Loucy (cell line): Measurements from ENCODE around the gene USP5.

ENCODE experiments used
- EZH2phosphoT487 ChIP-seq: fragments of 200-600 bp; IDR thresholded peaks from 2 replicates; pipeline ENCODE4 v1.6.1; 2018; ENCODE audit warnings: antibody characterized with exemption, mild to moderate bottlenecking, moderate library complexity, borderline replicate concordance
- TF ChIP-seq, protein P1 (sequence below): fragments of 200-600 bp; sonication (generic); conservative IDR thresholded peaks from 2 replicates; pipeline ENCODE4 v1.5.1; 2014; ENCODE audit warnings: mild to moderate bottlenecking, antibody characterized with exemption, low read length

DNA sequence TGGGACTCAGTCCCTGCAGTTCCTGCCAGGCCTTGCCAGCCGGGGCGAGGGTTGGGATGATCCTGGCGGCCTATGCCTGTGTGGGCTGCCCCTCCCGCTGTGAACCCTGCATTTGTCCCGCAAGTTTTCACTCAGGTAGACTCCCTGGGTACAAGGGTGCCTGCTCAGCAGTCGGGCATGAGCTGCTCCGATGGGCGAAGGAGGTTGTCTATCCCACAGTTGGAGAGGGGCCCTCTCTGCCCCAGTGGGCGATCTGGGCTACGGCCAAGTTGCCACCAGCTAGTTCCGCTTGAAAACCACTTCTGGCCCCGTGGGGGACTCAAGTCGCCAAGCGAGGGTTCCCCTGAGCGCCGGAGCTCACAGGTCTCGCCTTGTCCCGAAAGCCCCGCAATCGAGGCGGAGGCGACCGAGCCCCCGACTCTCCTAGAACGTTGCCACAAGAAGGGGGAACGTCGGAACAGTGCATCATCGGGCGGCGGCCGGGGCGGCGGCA is 15.0 kb downstream of the USP5 start:
- TF ChIP-seq, protein P1, sequence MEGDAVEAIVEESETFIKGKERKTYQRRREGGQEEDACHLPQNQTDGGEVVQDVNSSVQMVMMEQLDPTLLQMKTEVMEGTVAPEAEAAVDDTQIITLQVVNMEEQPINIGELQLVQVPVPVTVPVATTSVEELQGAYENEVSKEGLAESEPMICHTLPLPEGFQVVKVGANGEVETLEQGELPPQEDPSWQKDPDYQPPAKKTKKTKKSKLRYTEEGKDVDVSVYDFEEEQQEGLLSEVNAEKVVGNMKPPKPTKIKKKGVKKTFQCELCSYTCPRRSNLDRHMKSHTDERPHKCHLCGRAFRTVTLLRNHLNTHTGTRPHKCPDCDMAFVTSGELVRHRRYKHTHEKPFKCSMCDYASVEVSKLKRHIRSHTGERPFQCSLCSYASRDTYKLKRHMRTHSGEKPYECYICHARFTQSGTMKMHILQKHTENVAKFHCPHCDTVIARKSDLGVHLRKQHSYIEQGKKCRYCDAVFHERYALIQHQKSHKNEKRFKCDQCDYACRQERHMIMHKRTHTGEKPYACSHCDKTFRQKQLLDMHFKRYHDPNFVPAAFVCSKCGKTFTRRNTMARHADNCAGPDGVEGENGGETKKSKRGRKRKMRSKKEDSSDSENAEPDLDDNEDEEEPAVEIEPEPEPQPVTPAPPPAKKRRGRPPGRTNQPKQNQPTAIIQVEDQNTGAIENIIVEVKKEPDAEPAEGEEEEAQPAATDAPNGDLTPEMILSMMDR, result no peak
- no peak for TF ChIP-seq EZH2phosphoT487
